ENCODE measurements around the gene PMPCA. TPM values are rescaled to one million over a fixed set of nuclear protein-coding genes. Genes with fewer than 3 reads are reported as not detected.

Gene PMPCA
- total and polyA plus RNA-seq, 2 of the 8 experiments (the other 6 are each of a cell fraction or from before 2014, with no cell fraction given): 60.0 to 88.2 TPM

GRCh38 chr9:136443087-136443486 lies 32.6 kb downstream of the PMPCA start:
- H3K23me2 ChIP-seq (ENCODE audit: low read depth, low read length): peaks cover 9% of the 10 kb centered on the region; the same call in 1 of the 2 replicates

More at GRCh38 chr9:136443087-136443486, 32.6 kb downstream of the PMPCA start:
- Histone ChIP-seq H3K36me3 (ENCODE audit: control insufficient read depth in 2 of 4, insufficient read depth in 4 of 4, low read length in 3 of 4) (peaks cover 13 to 36% (median 24%) of the 10 kb centered on the region in 4 experiments), H2BK12ac (ENCODE audit: low read depth, low read length) (no peak overlapping the region), H3K4me2 (ENCODE audit: insufficient read depth in 1 of 2, low read depth in 2 of 2, low read length in 2 of 2) (no peak overlapping the region), H2BK5ac (ENCODE audit: low read depth, low read length) (no peak overlapping the region), H3K4me1 (replicated peaks in 1 of 4; ENCODE audit: control insufficient read depth in 3 of 4, insufficient read depth in 4 of 4, low read length in 3 of 4) (peaks cover 0 to 3% (median 1%) of the 10 kb centered on the region in 4 experiments; a peak in 1 of 7 replicates), H3K23ac (ENCODE audit: insufficient read length) (no peak overlapping the region), H3K27me3 (replicated peaks in 1 of 4; ENCODE audit: control insufficient read depth in 3 of 4, extremely low read depth in 1 of 4, insufficient read depth in 3 of 4, low read length in 3 of 4) (peaks cover 0 to 2% (median 0%) of the 10 kb centered on the region in 4 experiments; a peak in 2 of 7 replicates), H2AK5ac (ENCODE audit: low read depth, low read length) (no peak overlapping the region), H4K8ac (ENCODE audit: extremely low read depth, insufficient read depth, low read length) (no peak overlapping the region; the same call in 1 of the 2 replicates), H4K5ac (ENCODE audit: insufficient read length, low read depth, low read length) (no peak overlapping the region), H3K14ac (ENCODE audit: insufficient read length) (no peak overlapping the region), H2BK20ac (ENCODE audit: low read length) (no peak overlapping the region), H3K79me1 (ENCODE audit: low read depth, low read length) (no peaks in the 10 kb centered on the region), H3K18ac (ENCODE audit: extremely low read depth, low read length) (no peak overlapping the region), H3K9ac (replicated peaks in 1 of 4; ENCODE audit: extremely low read depth in 1 of 4, low read depth in 3 of 4, low read length in 3 of 4) (no peak overlapping the region), H3K4me3 (ENCODE audit: extremely low read depth in 1 of 4, insufficient read depth in 2 of 4, low read depth in 3 of 4, low read length in 4 of 4) (no peak overlapping the region), H2AFZ (ENCODE audit: low read length) (no peak overlapping the region), H3K4ac (replicated peaks; ENCODE audit: insufficient read length, low read depth, low read length) (no peak overlapping the region), H3K56ac (replicated peaks; ENCODE audit: insufficient read length, low read depth, low read length) (no peak overlapping the region), H2BK15ac (ENCODE audit: low read length) (no peak overlapping the region), H4K20me1 (replicated peaks in 1 of 2; ENCODE audit: control insufficient read depth in 1 of 2, insufficient read depth in 2 of 2, low read length in 2 of 2) (peaks cover 5 to 17% of the 10 kb centered on the region in 2 experiments), H3K27ac (ENCODE audit: low read depth, low read length) (no peak overlapping the region), H2BK120ac (replicated peaks; ENCODE audit: low read depth, low read length) (no peak overlapping the region), H3K79me2 (ENCODE audit: control insufficient read depth in 1 of 2, insufficient read depth in 2 of 2, low read length in 2 of 2) (peaks cover 0 to 3% of the 10 kb centered on the region in 2 experiments; a peak in 1 of 4 replicates), H4K91ac (replicated peaks; ENCODE audit: insufficient read length, low read length) (no peak overlapping the region), H3K9me3 (ENCODE audit: insufficient read depth in 2 of 2, low read depth in 1 of 2, low read length in 1 of 2) (no peaks in the 10 kb centered on the region)
- DNase-seq (ENCODE audit: low read depth in 1 of 2, low spot score in 2 of 2) (no peak), FAIRE-seq (no peak)
- TF ChIP-seq TEAD4 (IDR thresholded peaks at IDR 0.05; ENCODE audit: low read depth, low read length) (no peak), YY1 (IDR thresholded peaks at IDR 0.05; ENCODE audit: low read depth, low read length) (no peak), MAX (IDR thresholded peaks at IDR 0.05) (no peak), SP1 (IDR thresholded peaks at IDR 0.05; ENCODE audit: low read depth, low read length) (no peak), BCL11A (IDR thresholded peaks at IDR 0.05; ENCODE audit: low read depth in 2 of 2, low read length in 2 of 2) (no peak), HDAC6 (IDR thresholded peaks at IDR 0.05; ENCODE audit: low read depth, low read length) (no peak), SIN3A (conservative IDR thresholded peaks at IDR 0.05 in 1 of 2, IDR thresholded peaks at IDR 0.05 in 1 of 2; ENCODE audit: low read depth in 1 of 2, low read length in 2 of 2) (no peak), FOSL1 (IDR thresholded peaks at IDR 0.05; ENCODE audit: insufficient read depth, low read depth, low read length) (no peak), TAF1 (IDR thresholded peaks at IDR 0.05; ENCODE audit: low read depth, low read length) (no peak)
- WGBS, 2 experiments (ENCODE audit: extremely low coverage in 1 of 2, insufficient coverage in 1 of 2, insufficient read length in 1 of 2, insufficient replicate concordance in 2 of 2, low coverage in 1 of 2, low lambda C conversion rate in 2 of 2, missing lambda C conversion rate in 1 of 2): 97% methylated on average over 15 of the region's 15 CpGs; no CpG with 5 or more reads in 1 of the 2 experiments
- POLR2A ChIA-PET (ENCODE audit: partially characterized antibody): interaction anchor here (0.9 to 4.4 kb wide), 8 partner anchors 11 to 41 kb away, joined by 3 to 23 read pairs (median 4); partner anchors contain the start of gene SNAPC4
- CTCF ChIA-PET (ENCODE audit: partially characterized antibody): interaction anchor here (0.7 to 2.5 kb wide), 9 partner anchors 9 to 225 kb away, joined by 3 to 10 read pairs (median 4); partner anchors contain the start of gene DNLZ

All from H1 (cell line).